GM13976 (cell line): Measurements from ENCODE around the gene S100A6.

Experiments used
- DNase-seq: peaks from one replicate; pipeline ENCODE4 v3.0.0; 2012; ENCODE audit warnings: low spot score
- in situ Hi-C: fragments of 300-500 bp; cut with MboI; formaldehyde crosslinking; loops from one replicate; pipeline ENCODE4 v1.12.0; 2022; ENCODE audit warnings: low sequenced_read_pairs, mixed read lengths, inconsistent platforms; ENCODE audit not compliant: unreplicated experiment
- TF ChIP-seq, protein P1 (sequence below): IDR thresholded peaks from 2 replicates; pipeline ENCODE4 v1.5.1; 2012; ENCODE audit warnings: borderline replicate concordance, mild to moderate bottlenecking; ENCODE audit not compliant: insufficient read depth; ENCODE audit errors: extremely low read depth, missing control alignments, control extremely low read depth

S100A6 gene

DNA sequence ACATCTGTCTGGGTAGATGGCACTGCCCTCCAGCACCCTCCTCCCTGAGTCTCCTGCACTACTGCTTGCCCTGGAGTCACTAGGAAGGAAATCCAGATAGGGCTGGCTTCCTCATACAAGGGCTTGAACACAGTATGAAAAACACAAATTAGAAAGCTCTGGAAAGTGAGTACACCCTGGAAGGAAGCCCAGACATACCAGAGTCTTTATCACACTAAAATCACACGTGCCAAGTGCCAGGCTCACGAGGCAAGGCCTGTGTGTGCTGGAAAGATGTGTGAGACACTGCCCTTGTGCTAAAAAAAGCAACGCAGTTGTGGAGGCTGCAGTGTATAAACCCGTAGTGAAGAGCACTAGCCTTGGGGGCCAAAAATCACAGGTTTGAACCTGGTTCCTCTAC is 47.1 kb downstream of the S100A6 start:
- in situ Hi-C loops = no loop called here
- TF ChIP-seq, protein P1, sequence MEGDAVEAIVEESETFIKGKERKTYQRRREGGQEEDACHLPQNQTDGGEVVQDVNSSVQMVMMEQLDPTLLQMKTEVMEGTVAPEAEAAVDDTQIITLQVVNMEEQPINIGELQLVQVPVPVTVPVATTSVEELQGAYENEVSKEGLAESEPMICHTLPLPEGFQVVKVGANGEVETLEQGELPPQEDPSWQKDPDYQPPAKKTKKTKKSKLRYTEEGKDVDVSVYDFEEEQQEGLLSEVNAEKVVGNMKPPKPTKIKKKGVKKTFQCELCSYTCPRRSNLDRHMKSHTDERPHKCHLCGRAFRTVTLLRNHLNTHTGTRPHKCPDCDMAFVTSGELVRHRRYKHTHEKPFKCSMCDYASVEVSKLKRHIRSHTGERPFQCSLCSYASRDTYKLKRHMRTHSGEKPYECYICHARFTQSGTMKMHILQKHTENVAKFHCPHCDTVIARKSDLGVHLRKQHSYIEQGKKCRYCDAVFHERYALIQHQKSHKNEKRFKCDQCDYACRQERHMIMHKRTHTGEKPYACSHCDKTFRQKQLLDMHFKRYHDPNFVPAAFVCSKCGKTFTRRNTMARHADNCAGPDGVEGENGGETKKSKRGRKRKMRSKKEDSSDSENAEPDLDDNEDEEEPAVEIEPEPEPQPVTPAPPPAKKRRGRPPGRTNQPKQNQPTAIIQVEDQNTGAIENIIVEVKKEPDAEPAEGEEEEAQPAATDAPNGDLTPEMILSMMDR = no peak
- no peak for DNase-seq

GRCh38 chr1:153487707-153488106 is 48.1 kb downstream of the S100A6 start:
- no peak for DNase-seq
- in situ Hi-C loops = no loop called here
- TF ChIP-seq, protein P1 = no peak

DNA sequence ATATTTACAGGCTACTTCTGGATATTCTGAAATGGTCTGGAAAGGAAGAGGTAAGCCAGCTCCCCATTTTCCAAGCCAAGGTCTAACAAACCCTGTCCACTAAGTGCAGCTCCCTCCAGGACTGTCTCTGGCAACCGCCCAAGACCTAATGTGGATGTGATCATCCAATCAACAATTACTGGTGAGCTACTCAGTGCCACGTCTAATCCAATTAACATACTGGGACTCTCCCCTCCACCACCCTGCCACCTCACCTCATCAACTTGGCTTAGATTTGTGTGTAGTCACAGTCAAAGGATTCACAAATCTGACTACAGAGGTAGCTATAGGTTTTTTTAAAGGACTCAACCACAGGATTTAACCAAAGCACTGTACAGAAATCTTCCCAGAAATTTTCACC is 49.9 kb downstream of the S100A6 start:
- TF ChIP-seq, protein P1 = no peak
- in situ Hi-C loops = no loop called here
- no peak for DNase-seq
